Skeletal muscle cell (primary cell): Measurements from ENCODE around the gene GGN.
"Not testable (repeated sequence)": the region's sequence is repeated elsewhere in the genome, so short reads cannot be mapped to it uniquely, and the experiment has no call there.

ENCODE experiments used
- DNase-seq: peaks from one replicate; pipeline ENCODE4 v3.0.0-alpha.2; 2010; ENCODE audit warnings: low read depth
- H3K4me3 ChIP-seq: 2 replicates; pipeline ENCODE4 v1.5.1; 2011; ENCODE audit warnings: low read depth, mild to moderate bottlenecking, control low read depth, low read length, moderate library complexity

Gene GGN

GRCh38 chr19:38370299-38370698, 17.5 kb downstream of the GGN start:
- no peak overlapping the region for H3K4me3 ChIP-seq
- no peak for DNase-seq

- DNase-seq = no peak
- no peak overlapping the region for H3K4me3 ChIP-seq
Observed at GRCh38 chr19:38369584-38369983, 18.2 kb downstream of the GGN start.

GRCh38 chr19:38367041-38367440, 20.8 kb downstream of the GGN start:
- DNase-seq = no peak
- H3K4me3 ChIP-seq = no peak overlapping the region

- DNase-seq = not testable (repeated sequence)
- peak overlapping the region; percentile 62 for H3K4me3 ChIP-seq
Observed at GRCh38 chr19:38362946-38363688, 24.7 kb downstream of the GGN start.

GRCh38 chr19:38362076-38362945, 25.5 kb downstream of the GGN start:
- DNase-seq = no peak
- peak overlapping the region; percentile 62 for H3K4me3 ChIP-seq

GRCh38 chr19:38361633-38362075, 26.2 kb downstream of the GGN start:
- DNase-seq = no peak
- peak overlapping the region; percentile 62 for H3K4me3 ChIP-seq

- DNase-seq = no peak
- peak overlapping the region; percentile 62 for H3K4me3 ChIP-seq
Observed at GRCh38 chr19:38360839-38361631, 26.8 kb downstream of the GGN start.

GRCh38 chr19:38360351-38360750, 27.5 kb downstream of the GGN start:
- no peak for DNase-seq
- H3K4me3 ChIP-seq = no peak overlapping the region

- DNase-seq = no peak
- no peak overlapping the region for H3K4me3 ChIP-seq
Observed at GRCh38 chr19:38359242-38360021, 28.4 kb downstream of the GGN start.

GRCh38 chr19:38358071-38358470, 29.8 kb downstream of the GGN start:
- H3K4me3 ChIP-seq = no peak overlapping the region

GRCh38 chr19:38355728-38356725, 31.8 kb downstream of the GGN start:
- no peak for DNase-seq
- H3K4me3 ChIP-seq = no peak overlapping the region

More at GRCh38 chr19:38358071-38358470, 29.8 kb downstream of the GGN start:
- no peak for DNase-seq

GRCh38 chr19:38352611-38353010, 35.2 kb downstream of the GGN start:
- H3K4me3 ChIP-seq = no peak overlapping the region
- no peak for DNase-seq

GRCh38 chr19:38351865-38352395, 35.9 kb downstream of the GGN start:
- no peak overlapping the region for H3K4me3 ChIP-seq
- DNase-seq = no peak

GRCh38 chr19:38350883-38351282, 37.0 kb downstream of the GGN start:
- H3K4me3 ChIP-seq = no peak overlapping the region
- DNase-seq = no peak

- no peak for DNase-seq
- no peak overlapping the region for H3K4me3 ChIP-seq
Observed at GRCh38 chr19:38346837-38347236, 41.0 kb downstream of the GGN start.

GRCh38 chr19:38340927-38341326, 46.9 kb downstream of the GGN start:
- H3K4me3 ChIP-seq = no peak overlapping the region
- no peak for DNase-seq

GRCh38 chr19:38339011-38339410, 48.8 kb downstream of the GGN start:
- not testable (repeated sequence) for H3K4me3 ChIP-seq, DNase-seq

- DNase-seq = no peak
- H3K4me3 ChIP-seq = peak overlapping the region; percentile 88
Observed at GRCh38 chr19:38337360-38337653, 50.5 kb downstream of the GGN start.
